K562 (cell line): ENCODE data around the gene GLMP. TPM values are rescaled to one million over a fixed set of nuclear protein-coding genes. Genes with fewer than 3 reads are reported as not detected.
A peak's percentile ranks its signal among the peaks of the same experiment; 100 is the strongest.

Experiments
- ARID4B ChIP-seq: sonication (generic); formaldehyde crosslinking; IDR thresholded peaks from 2 replicates; pipeline ENCODE4 v1.8.0; 2022; ENCODE audit warnings: mild to moderate bottlenecking, missing genetic modification reagents
- CBFA2T2 ChIP-seq: fragments of 450-650 bp; conservative IDR thresholded peaks from 2 replicates; pipeline ENCODE4 v1.6.1; 2017; ENCODE audit warnings: mild to moderate bottlenecking
- CUX1 ChIP-seq: fragments of 200-800 bp; sonication (Bioruptor generic); IDR thresholded peaks from 2 replicates; pipeline ENCODE4 v1.6.1; 2016; ENCODE audit warnings: missing genetic modification characterization, missing compliant biosample characterization
- GABPA ChIP-seq: fragments of 200-800 bp; sonication (Bioruptor generic); conservative IDR thresholded peaks from 2 replicates; pipeline ENCODE4 v1.6.1; 2016; ENCODE audit warnings: low read depth, missing genetic modification characterization, missing compliant biosample characterization
- GABPB1 ChIP-seq: sonication (generic); formaldehyde crosslinking; IDR thresholded peaks from 2 replicates; pipeline ENCODE4 v1.8.0; 2022; ENCODE audit warnings: mild to moderate bottlenecking, missing genetic modification reagents
- GTF2A2 ChIP-seq: IDR thresholded peaks from 2 replicates; pipeline ENCODE4 v1.6.1; 2016; ENCODE audit warnings: mild to moderate bottlenecking, missing genetic modification characterization, missing compliant biosample characterization
- GTF2F1 ChIP-seq: IDR thresholded peaks from 2 replicates; pipeline ENCODE4 v1.6.1; 2011; ENCODE audit warnings: low read depth, low read length, improper control_type of control experiment
- HNRNPL ChIP-seq: fragments of 200-400 bp; formaldehyde crosslinking; IDR thresholded peaks from 2 replicates; pipeline ENCODE4 v1.6.1; 2017; ENCODE audit warnings: low read depth, mild to moderate bottlenecking, low read length
- L3MBTL2 ChIP-seq: fragments of 450-650 bp; IDR thresholded peaks from 2 replicates; pipeline ENCODE4 v1.6.1; 2016; ENCODE audit warnings: mild to moderate bottlenecking, moderate library complexity
- PATZ1 ChIP-seq: fragments of 250-450 bp; sonication (Bioruptor Pico); IDR thresholded peaks from 2 replicates; pipeline ENCODE4 v1.5.0; 2020; ENCODE audit warnings: mild to moderate bottlenecking, borderline replicate concordance
- RCOR1 ChIP-seq, 2 experiments: IDR thresholded peaks; 2 replicates each; pipeline ENCODE4 v1.6.1; 2012; ENCODE audit warnings: low read depth in 2 of 2, low read length in 2 of 2, borderline replicate concordance in 1 of 2, improper control_type of control experiment in 1 of 2
- SMAD4 ChIP-seq: fragments of 250-450 bp; sonication (Bioruptor Pico); conservative IDR thresholded peaks from 2 replicates; pipeline ENCODE4 v1.8.0; 2021; ENCODE audit warnings: inconsistent platforms, mild to moderate bottlenecking, moderate library complexity
- SP1 ChIP-seq: sonication (generic); formaldehyde crosslinking; IDR thresholded peaks from 2 replicates; pipeline ENCODE4 v1.8.1; 2022; ENCODE audit warnings: mild to moderate bottlenecking, missing genetic modification reagents
- ZNF449 ChIP-seq: fragments of 250-450 bp; sonication (Bioruptor Pico); IDR thresholded peaks from 2 replicates; pipeline ENCODE4 v1.8.0; 2022; ENCODE audit warnings: moderate library complexity, mild to moderate bottlenecking, inconsistent platforms
- polyA plus RNA-seq, 8 experiments: library from polyadenylated mRNA; depleted of rRNA in 4 of 8; stranded (reverse) in 5 of 8; unstranded in 3 of 8; fragments of >200 nt; fragmentation: Nextera tagmentation in 2 of 8; fragmentation: Illumina TruSeq in 1 of 8; extraction: Ambion mirVana in 2 of 8; extraction: Trizol in 1 of 8; gene quantifications; 2 replicates each; pipeline versions ENCODE4 v1.2.1 to v1.2.3, GENCODE V29; 2011 to 2014; ENCODE audit warnings: inconsistent platforms in 1 of 8, missing spikeins in 1 of 8
- total RNA-seq, 7 experiments: library from RNA; depleted of rRNA in 6 of 7; stranded (reverse); fragments of >200 nt in 6 of 7; fragmentation: Illumina TruSeq in 2 of 7; extraction: Trizol in 2 of 7; gene quantifications; 2 replicates each; pipeline versions ENCODE4 v1.2.1 to v1.2.3, GENCODE V29; 2011 to 2021; ENCODE audit warnings: low replicate concordance in 1 of 7

Gene GLMP
- total and polyA plus RNA-seq, 9 of the 15 experiments (the other 6 are each of a cell fraction or from before 2014, with no cell fraction given), result 8.3 to 28.2 (median 22.4) TPM

DNA sequence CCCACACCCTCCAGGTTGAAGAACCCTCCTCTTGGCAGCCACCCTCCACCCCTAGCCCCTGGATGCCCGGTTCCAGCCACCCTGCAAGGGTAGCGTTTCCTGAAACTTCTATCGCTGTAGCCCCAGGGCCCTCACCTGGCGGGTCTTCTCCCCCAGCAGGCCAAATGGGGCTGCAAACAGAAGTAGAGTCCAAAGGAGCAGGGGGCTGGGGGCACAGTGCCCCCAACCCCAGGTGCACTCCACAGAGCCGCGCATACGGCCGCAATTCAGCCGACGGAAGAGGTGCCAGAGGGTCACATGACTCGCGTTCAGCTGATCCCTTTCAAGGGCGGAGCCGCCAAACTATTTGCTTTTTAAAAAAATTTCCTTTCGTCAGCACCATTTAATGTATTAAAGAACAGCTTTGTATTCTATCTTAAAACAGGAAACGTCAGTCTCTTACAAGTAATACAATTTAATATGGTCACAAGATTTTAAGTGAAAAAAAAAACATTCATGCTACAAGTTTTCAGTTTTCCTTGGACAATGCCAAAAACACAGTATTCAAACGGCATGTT lies at the start of gene GLMP (continued):
- TF ChIP-seq ZNF449, result no peak
- TF ChIP-seq PATZ1 (CRISPR knock-in tag), result no peak
- TF ChIP-seq RCOR1 (IDR thresholded peaks at IDR 0.05; ENCODE audit: borderline replicate concordance in 1 of 2, low read depth in 2 of 2, low read length in 2 of 2), result peak in 1 of 2 experiments; percentile 46; a peak in 1 of 4 replicates
- TF ChIP-seq L3MBTL2, result peak; percentile 73
- TF ChIP-seq SMAD4 (CRISPR knock-in tag), result peak; percentile 22; the same call in 1 of the 2 replicates
- peak; percentile 44; the same call in 1 of the 2 replicates for TF ChIP-seq ARID4B (CRISPR knock-in tag)
- no peak for TF ChIP-seq GTF2A2 (tag)
- TF ChIP-seq GTF2F1, result no peak
- peak; percentile 83 for TF ChIP-seq CBFA2T2
- 0 out of 2 replicates have a peak, but pooled peaks have one; percentile 16 for TF ChIP-seq GABPA (tag)
- TF ChIP-seq HNRNPL, result no peak
- no peak for TF ChIP-seq CUX1
- TF ChIP-seq SP1 (CRISPR knock-in tag), result peak; percentile 47; the same call in 1 of the 2 replicates
- TF ChIP-seq GABPB1 (CRISPR knock-in tag), result peak; percentile 39; the same call in 1 of the 2 replicates
